Breast epithelium (tissue), 3 donors: ENCODE results near the gene PDZRN3.

Source experiments
- POLR2A ChIP-seq: fragments of 450-650 bp; IDR thresholded peaks from one replicate; pipeline ENCODE4 v1.6.1; 2016; ENCODE audit warnings: antibody characterized with exemption, mild to moderate bottlenecking, moderate library complexity
- POLR2AphosphoS5 ChIP-seq, 3 donors: sonication (generic); formaldehyde crosslinking; IDR thresholded peaks; one replicate each; pipeline ENCODE4 v1.6.1; 2017; ENCODE audit warnings: antibody characterized with exemption in 3 of 3
- TF ChIP-seq, protein P1 (sequence below), 3 donors: fragments of 450-650 bp; IDR thresholded peaks; one replicate each; pipeline ENCODE4 v1.5.1; 2016 to 2017; ENCODE audit warnings: antibody characterized with exemption in 3 of 3, mild to moderate bottlenecking in 3 of 3, moderate library complexity in 3 of 3

- TF ChIP-seq POLR2A (no peak), POLR2AphosphoS5 (IDR thresholded peaks at IDR 0.05) (no peak)
- TF ChIP-seq, protein P1, sequence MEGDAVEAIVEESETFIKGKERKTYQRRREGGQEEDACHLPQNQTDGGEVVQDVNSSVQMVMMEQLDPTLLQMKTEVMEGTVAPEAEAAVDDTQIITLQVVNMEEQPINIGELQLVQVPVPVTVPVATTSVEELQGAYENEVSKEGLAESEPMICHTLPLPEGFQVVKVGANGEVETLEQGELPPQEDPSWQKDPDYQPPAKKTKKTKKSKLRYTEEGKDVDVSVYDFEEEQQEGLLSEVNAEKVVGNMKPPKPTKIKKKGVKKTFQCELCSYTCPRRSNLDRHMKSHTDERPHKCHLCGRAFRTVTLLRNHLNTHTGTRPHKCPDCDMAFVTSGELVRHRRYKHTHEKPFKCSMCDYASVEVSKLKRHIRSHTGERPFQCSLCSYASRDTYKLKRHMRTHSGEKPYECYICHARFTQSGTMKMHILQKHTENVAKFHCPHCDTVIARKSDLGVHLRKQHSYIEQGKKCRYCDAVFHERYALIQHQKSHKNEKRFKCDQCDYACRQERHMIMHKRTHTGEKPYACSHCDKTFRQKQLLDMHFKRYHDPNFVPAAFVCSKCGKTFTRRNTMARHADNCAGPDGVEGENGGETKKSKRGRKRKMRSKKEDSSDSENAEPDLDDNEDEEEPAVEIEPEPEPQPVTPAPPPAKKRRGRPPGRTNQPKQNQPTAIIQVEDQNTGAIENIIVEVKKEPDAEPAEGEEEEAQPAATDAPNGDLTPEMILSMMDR (IDR thresholded peaks at IDR 0.05) = no peak
Observed at GRCh38 chr3:73385568-73385967, 239.2 kb downstream of the PDZRN3 start.
